GM15510 (cell line): ENCODE data around the gene C19orf47.
A peak's percentile ranks its signal among the peaks of the same experiment; 100 is the strongest.

Experiments used
- POLR2A ChIP-seq: IDR thresholded peaks from 3 replicates; pipeline ENCODE4 v1.6.1; 2011; ENCODE audit warnings: borderline replicate concordance; ENCODE audit not compliant: insufficient read length; ENCODE audit errors: extremely low read depth

Gene C19orf47

DNA sequence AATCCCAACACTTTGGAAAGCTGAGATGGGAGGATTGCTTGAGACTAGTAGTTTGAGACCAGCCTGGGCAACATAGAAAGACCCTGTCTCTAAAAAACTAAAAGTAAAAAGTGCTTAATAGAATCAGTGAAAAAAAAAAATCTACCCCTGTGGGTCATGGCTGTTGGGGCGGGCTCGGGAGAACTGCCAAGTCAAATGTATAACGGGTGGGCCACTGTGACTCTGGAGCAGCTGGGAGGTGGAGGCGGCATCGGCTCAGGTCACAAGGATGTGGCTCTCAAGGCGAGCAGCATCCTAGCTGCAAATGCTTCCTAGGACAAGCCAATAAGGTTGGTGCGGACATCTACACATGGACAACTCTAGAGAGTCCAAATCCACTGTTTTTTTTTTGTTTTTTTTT is 30.9 kb downstream of the C19orf47 start:
- TF ChIP-seq POLR2A: no peak

DNA sequence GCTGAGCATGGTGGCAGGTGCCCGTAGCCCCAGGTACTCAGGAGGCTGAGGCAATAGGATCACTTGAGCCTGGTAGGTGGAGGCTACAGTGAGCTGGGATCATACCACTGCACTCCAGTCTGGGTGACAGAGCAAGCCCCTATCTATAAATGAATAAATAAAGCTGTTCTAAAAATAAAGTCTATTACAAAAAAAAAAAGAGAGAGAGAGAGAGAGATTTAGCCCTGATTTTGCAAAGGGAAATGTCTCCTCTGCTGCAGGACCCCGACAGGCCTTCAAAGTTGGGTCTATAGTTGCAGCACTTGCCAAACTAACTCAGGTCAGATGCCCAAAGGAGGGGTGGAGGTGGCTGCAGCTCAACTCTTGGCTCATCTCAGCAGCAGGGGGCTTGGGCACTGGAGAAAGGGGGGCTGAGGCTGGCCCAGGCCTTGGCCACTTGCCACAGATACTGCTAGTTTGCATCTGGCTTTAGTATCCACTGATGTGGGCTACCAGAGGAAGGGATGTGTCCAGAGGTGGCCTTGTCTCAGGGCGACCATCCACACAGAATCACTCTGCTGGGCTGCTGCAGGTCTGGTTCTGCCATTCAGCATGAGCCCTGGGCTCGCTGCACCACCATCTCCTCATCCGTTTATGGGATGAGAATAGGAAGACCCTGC is 32.3 kb downstream of the C19orf47 start:
- TF ChIP-seq POLR2A: no peak

GRCh38 chr19:40314656-40315055 is 33.5 kb downstream of the C19orf47 start:
- TF ChIP-seq POLR2A: no peak

GRCh38 chr19:40313229-40313983 is 34.8 kb downstream of the C19orf47 start:
- TF ChIP-seq POLR2A: no peak

- no peak for TF ChIP-seq POLR2A
These were observed 35.7 kb downstream of the C19orf47 start for GRCh38 chr19:40312533-40312932.

DNA sequence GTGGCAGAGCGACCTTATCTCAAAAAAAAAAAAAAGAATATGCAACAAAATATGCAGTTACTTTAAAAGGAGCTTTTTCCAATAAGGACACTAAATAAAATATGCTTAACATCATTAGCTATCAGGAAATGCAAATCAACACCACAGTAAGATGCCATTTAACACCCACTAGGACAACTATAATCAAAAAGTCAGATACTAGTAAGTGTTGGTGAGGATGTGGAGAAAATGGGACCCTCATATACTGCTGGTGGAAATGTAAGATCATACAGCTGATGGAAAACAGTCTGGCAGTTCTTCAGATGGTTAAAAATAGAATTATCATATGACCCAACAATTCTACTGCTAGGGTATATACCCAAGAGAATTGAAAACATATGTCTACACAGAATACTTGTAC is 38.5 kb downstream of the C19orf47 start:
- no peak for TF ChIP-seq POLR2A

DNA sequence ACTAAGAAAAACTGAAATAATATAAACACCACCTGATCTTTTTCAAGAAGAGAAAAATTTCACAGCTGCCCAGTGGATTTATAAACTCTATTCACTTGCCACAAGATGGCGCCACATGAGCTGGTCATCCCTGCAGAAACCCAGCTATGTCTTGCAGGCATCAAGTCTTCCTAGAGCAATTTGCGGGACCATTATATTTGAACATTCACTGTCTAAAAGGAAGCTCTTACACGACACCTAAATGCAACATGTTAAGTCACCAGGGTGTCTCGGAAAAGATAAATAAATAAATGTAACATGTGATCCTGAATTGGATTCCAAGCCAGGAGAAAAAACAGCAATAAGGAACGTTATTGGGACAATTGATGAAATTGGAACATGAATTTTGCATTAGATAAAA is 42.8 kb downstream of the C19orf47 start:
- no peak for TF ChIP-seq POLR2A

GRCh38 chr19:40304306-40304705 is 43.9 kb downstream of the C19orf47 start:
- no peak for TF ChIP-seq POLR2A

GRCh38 chr19:40303765-40304164 is 44.4 kb downstream of the C19orf47 start:
- TF ChIP-seq POLR2A: no peak

GRCh38 chr19:40302224-40303011 is 45.8 kb downstream of the C19orf47 start:
- TF ChIP-seq POLR2A: no peak

DNA sequence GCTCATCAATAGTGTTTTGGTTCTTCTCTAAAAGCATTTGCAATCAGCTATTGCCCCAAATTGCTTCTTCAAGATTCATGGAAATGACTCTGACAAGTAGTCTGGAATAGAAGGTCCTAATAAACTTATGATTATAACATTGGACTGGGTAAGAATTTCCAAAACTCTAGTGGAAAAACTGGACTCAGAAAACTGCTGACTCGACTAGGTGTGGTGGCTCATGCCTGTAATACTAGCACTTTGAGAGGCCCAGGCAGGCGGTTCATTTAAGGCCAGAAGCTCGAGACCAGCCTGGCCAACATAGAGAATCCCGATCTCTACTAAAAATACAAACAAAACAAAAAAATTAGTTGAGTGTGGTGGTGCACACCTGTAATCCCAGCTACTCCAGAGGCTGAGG is 47.5 kb downstream of the C19orf47 start:
- no peak for TF ChIP-seq POLR2A

- no peak for TF ChIP-seq POLR2A
These were observed 50.2 kb downstream of the C19orf47 start for GRCh38 chr19:40298026-40298425.

GRCh38 chr19:40294560-40294959 is 53.6 kb downstream of the C19orf47 start:
- no peak for TF ChIP-seq POLR2A

GRCh38 chr19:40286971-40287421 is 61.2 kb downstream of the C19orf47 start:
- TF ChIP-seq POLR2A: no peak

- TF ChIP-seq POLR2A: no peak
These were observed 61.8 kb downstream of the C19orf47 start for GRCh38 chr19:40286235-40286970.

DNA sequence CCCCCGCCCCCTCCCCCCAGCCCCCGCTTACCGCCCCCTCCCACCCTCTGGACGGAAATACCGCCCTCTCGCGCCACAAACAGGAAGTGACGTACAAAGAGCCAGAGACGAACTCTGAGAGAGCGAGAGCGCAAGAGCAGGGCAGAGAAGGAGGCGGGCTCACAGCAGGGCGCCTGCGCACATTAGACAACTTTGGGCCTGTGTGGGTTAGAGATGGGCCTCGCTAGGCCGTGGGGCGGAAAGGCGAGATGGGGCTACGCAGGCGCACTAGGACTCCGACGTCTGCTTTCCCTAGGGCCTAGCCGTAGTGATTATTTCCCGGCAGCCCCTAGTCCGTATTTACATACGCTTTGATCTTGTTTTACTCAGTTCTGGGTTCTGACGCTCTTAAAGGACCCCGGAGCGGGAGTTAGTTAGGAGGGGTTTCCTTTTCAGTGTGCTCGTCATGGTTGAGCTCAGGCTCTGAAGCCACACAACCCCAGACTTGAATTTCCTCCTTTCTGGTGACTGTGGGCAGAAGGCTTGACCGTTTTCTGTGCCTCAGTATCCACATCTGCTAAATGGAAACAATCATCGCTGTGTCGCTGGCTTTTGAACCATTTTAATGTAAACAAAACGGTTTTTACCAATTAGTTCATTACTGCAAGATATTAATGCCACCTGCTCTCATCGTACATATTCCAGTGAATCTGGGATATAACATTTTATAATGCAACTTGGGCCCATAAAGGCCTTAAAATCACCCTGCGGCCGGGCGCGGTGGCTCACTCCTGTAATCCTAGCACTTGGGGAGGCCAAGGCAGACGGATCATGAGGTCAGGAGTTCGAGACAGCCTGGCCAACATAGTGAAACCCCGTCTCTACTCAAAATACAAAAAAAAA is 62.6 kb downstream of the C19orf47 start:
- TF ChIP-seq POLR2A: peak; percentile 60
